Kidney (tissue), 14 donors: ENCODE measurements around the gene CMTM6. TPM values are rescaled to one million over a fixed set of nuclear protein-coding genes. Genes with fewer than 3 reads are reported as not detected.
A peak's percentile ranks its signal among the peaks of the same experiment; 100 is the strongest.
"Not testable (repeated sequence)": the region's sequence is repeated elsewhere in the genome, so short reads cannot be mapped to it uniquely, and the experiment has no call there.

ENCODE experiments used
- DNase-seq, 5 donors: peaks; one replicate each; pipeline ENCODE4 v3.0.0-alpha.2; 2013 to 2020
- FAIRE-seq: peaks from 2 replicates; lab custom pipeline; 2012; peaks lifted over from hg19 to GRCh38; lab: Jason Lieb, UNC
- H3K27ac ChIP-seq, 2 donors: one replicate each; pipeline ENCODE4 v1.7.0; 2013; ENCODE audit warnings: low read depth in 2 of 2, low read length in 2 of 2, inconsistent platforms in 1 of 2
- H3K27me3 ChIP-seq: one replicate; pipeline ENCODE4 v1.7.1; 2013; ENCODE audit warnings: low read length, inconsistent platforms; ENCODE audit not compliant: control insufficient read depth, insufficient read depth
- H3K36me3 ChIP-seq, 3 donors: one replicate each; pipeline versions ENCODE4 v1.7.0 to v1.7.1; 2013; ENCODE audit warnings: low read length in 3 of 3, control low read depth in 1 of 3, inconsistent platforms in 1 of 3; ENCODE audit not compliant: insufficient read depth in 3 of 3, control insufficient read depth in 2 of 3
- H3K4me1 ChIP-seq, 3 donors: one replicate each; pipeline versions ENCODE4 v1.7.0 to v1.7.1; 2013; ENCODE audit warnings: low read length in 3 of 3, inconsistent platforms in 1 of 3, low read depth in 1 of 3; ENCODE audit not compliant: control insufficient read depth in 2 of 3, insufficient read depth in 2 of 3
- H3K4me3 ChIP-seq, 3 donors: one replicate each; pipeline versions ENCODE4 v1.7.0 to v1.8.1; 2013; ENCODE audit warnings: low read length in 3 of 3, control low read depth in 1 of 3, inconsistent platforms in 1 of 3
- H3K9ac ChIP-seq, 3 donors: one replicate each; pipeline versions ENCODE4 v1.7.0 to v1.7.1; 2013; ENCODE audit warnings: low read length in 3 of 3, control low read depth in 1 of 3, inconsistent platforms in 1 of 3
- H3K9me3 ChIP-seq, 3 donors: one replicate each; pipeline versions ENCODE4 v1.7.0 to v1.7.1; 2013; ENCODE audit warnings: low read length in 3 of 3, control low read depth in 1 of 3, inconsistent platforms in 1 of 3; ENCODE audit not compliant: control insufficient read depth in 2 of 3, insufficient read depth in 1 of 3
- CTCF ChIP-seq: IDR thresholded peaks from 3 replicates; pipeline ENCODE4 v1.5.1; 2012; ENCODE audit warnings: mild to moderate bottlenecking, moderate library complexity, borderline replicate concordance; ENCODE audit not compliant: insufficient read depth; ENCODE audit errors: extremely low read depth
- intact Hi-C: fragments of 100-400 bp; cut with DNase I; formaldehyde crosslinking; loops from one replicate; pipeline ENCODE4 v1.11.1; 2022
- polyA plus RNA-seq: library from polyadenylated mRNA; stranded (reverse); fragments of 350-450 nt; fragmentation: Illumina TruSeq; extraction: RNeasy Lipid Tissue Mini Kit (QIAGEN cat#74804); gene quantifications from one replicate; pipeline ENCODE4 v1.2.3, GENCODE V29; 2014; ENCODE audit warnings: low read depth, low replicate concordance; ENCODE audit not compliant: insufficient read depth
- total RNA-seq: library from RNA; stranded (reverse); fragmentation: NEBNext Ultra II Directional; extraction: Animal tissue kit (Norgen Biotek cat#: 25700); gene quantifications from one replicate; pipeline ENCODE4 v1.2.1, GENCODE V29; 2021
- donor health status: control.
- donor health status: control.
- donor health status: control.
- donor health status: control.
- donor health status: control.
- donor health status: DM: yes; HTN: yes; CAD: no.
- donor health status: Normal renal cell carcinoma (clear cell type).

CMTM6 gene
- total and polyA plus RNA-seq, 2 donors from 2014 or later: 22.2 to 63.3 TPM

DNA sequence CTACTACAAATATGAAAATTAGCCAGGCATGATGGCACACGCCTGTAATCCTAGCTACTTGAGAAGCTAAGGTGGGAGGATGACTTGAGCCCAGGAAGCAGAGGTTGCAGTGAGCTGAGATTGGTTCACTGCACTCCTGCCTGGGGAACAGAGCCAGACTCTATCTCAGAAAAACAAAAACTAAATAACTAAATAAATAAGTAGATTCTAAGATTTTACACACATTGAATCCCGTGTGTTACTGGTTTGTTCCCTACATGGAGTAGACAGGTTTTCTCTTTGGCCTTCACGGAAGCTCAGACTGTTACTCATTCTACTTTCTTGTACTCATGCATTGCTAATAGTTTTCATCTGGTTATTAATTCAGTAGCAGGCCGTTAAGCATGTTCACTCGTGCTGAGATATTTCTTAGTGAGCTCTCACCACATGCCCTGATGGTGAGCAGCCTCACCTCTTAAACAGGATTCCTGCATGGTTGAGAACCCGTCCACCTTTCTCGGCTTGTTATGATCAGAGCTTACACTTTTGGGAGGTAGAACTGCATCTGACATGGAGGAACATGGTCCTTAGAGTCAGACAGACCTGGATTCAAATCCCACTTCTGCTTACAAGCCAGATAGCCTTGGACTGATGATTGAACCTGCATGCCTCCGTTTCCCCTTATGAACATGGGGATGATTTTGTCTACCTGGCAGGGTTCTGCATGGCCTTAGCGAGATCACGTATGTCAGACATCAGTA, 61.9 kb downstream of the CMTM6 start:
- H3K36me3 ChIP-seq: no peaks in the 10 kb centered on the region
- FAIRE-seq (no peak), DNase-seq (peak in 3 of 5 donors; percentile 54 to 74 (median 69))
- no peaks in the 10 kb centered on the region for H3K9me3 ChIP-seq
- H3K9ac ChIP-seq: no peak overlapping the region
- H3K27me3 ChIP-seq: no peaks in the 10 kb centered on the region
- intact Hi-C loops: no loop called here
- TF ChIP-seq CTCF: no peak
- no peak overlapping the region for H3K27ac ChIP-seq
- no peak overlapping the region for H3K4me3 ChIP-seq
- no peaks in the 10 kb centered on the region for H3K4me1 ChIP-seq

DNA sequence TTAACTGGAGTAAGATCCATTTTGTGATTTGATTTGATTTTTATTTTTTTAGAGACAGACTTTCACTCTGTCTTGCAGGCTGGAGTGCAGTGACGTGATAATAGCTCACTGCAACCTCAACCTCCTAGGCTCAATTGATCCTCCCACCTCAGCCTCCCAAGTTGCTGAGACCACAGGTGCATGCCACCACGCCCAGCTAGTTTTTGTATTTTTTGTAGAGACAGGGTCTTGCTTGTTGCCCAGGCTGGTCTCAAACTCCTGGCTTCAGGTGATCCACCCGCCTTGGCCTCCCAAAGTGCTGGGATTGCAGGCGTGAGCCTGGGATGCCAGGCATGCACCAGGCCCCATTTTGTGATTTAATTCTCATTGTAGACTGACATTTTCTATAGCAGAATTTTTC, 63.2 kb downstream of the CMTM6 start:
- intact Hi-C loops, H3K9ac ChIP-seq, DNase-seq, H3K4me1 ChIP-seq, H3K27me3 ChIP-seq, FAIRE-seq, H3K9me3 ChIP-seq, H3K36me3 ChIP-seq, H3K27ac ChIP-seq, H3K4me3 ChIP-seq: not testable (repeated sequence)

- DNase-seq (peak in 2 of 5 donors; percentile 45 to 48), FAIRE-seq (no peak)
- H3K4me3 ChIP-seq: no peak overlapping the region
- H3K27me3 ChIP-seq: no peaks in the 10 kb centered on the region
- no peaks in the 10 kb centered on the region for H3K9me3 ChIP-seq
- no peak overlapping the region for H3K27ac ChIP-seq
- no peak overlapping the region for H3K9ac ChIP-seq
- H3K4me1 ChIP-seq: no peaks in the 10 kb centered on the region
- no peaks in the 10 kb centered on the region for H3K36me3 ChIP-seq
- intact Hi-C loops: no loop called here
- no peak for TF ChIP-seq CTCF
Measured at GRCh38 chr3:32438596-32439344, 63.9 kb downstream of the CMTM6 start.

GRCh38 chr3:32437896-32438295, 64.8 kb downstream of the CMTM6 start:
- FAIRE-seq (no peak), DNase-seq (no peak)
- H3K9ac ChIP-seq: no peak overlapping the region
- intact Hi-C loops: no loop called here
- H3K4me3 ChIP-seq: no peak overlapping the region
- H3K36me3 ChIP-seq: no peaks in the 10 kb centered on the region
- no peaks in the 10 kb centered on the region for H3K9me3 ChIP-seq
- no peak for TF ChIP-seq CTCF
- no peaks in the 10 kb centered on the region for H3K4me1 ChIP-seq
- H3K27ac ChIP-seq: no peak overlapping the region
- H3K27me3 ChIP-seq: no peaks in the 10 kb centered on the region
